COLO668 (cell line): ENCODE measurements around the gene SERPINH1.
"Not testable (repeated sequence)": the region's sequence is repeated elsewhere in the genome, so short reads cannot be mapped to it uniquely, and the experiment has no call there.

Source experiments
- DNase-seq: peaks from one replicate; lab custom pipeline; 2025; ENCODE audit not compliant: unreplicated experiment; lab: John Stamatoyannopoulos, UW

The SERPINH1 gene

DNA sequence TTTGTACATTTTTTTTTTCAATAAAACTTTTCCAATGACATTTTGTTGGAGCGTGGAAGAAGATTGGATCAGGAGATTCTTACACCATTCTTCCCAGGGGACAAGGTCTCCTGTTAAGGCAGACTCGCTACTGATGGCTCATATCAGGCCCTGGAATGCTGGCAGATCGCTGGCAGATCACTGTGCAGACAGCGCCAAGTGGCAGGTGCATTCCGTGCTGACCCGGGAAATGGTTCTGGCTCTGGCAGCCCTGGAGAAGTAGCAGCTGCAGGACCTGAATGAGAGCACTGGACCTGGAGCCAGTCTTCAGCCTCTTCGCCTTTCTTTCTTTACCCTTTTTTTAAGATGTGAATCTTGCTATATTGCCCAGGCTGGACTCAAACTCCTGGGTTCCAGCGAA is 10.7 kb downstream of the SERPINH1 start:
- DNase-seq, result no peak

DNA sequence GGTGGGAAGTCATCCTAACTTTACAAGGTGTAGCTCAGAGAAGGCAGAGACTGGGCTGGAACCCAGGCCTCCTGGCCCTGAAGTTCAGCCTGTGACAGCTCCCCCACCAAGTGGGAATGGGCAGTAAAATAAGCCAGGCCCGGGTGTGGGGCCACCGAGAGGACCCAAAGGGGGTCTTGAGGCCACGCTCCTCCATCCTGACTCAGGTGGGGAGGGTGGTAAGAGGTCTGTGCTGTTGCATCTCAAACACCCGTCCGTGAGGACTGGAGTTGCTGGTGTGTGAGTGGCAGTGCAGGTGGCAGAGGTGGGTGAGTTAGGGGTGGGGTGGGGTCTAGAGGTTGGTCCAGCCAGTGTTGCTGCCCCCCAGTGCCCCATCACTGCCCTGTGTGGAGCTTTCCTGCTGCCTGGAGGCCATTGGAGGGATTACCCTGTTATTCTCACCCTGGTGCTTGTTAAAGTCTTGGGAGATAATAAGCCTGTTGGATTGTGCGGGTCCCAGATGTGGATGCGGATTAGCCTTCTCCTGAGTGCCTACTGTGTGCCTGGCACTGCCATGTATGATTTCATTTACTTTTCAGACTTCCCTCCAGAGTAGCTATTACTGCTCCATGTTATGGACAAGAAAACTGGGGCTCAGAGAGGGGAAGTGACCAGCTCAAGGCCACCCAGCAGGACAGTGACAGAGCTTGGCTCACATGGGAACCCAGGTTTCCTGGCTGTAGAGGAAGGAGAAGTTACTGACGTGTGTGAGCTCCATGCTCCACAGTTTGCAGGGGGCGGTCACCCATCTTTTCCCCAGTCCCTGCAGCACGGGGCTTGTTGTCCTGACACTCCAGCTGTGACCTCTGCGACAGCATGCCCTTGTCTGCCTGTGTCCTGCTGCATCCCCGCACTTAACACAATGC is 12.9 kb downstream of the SERPINH1 start:
- no peak for DNase-seq

GRCh38 chr11:75576017-75576416 is 14.0 kb downstream of the SERPINH1 start:
- no peak for DNase-seq

DNA sequence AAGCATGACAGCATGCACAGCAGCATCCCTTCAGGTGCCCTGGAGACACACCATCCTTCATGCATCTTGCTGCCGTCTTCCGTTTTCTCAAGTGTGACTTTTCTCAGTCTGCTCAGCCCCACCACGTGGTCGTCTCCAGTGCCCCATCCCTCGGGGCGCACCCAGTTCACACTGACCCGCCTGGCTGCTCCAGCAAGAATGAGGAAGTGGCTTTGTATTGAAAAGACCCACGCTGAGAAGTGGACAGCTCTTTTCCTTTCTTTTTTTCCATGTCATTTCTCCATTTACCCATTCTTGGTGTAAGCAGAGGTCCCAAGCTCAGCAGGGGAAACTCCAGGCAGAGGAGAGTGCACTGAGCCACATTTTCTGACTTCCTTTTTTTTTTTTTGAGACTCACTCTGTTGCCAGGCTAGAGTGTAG is 14.5 kb downstream of the SERPINH1 start:
- no peak for DNase-seq

DNA sequence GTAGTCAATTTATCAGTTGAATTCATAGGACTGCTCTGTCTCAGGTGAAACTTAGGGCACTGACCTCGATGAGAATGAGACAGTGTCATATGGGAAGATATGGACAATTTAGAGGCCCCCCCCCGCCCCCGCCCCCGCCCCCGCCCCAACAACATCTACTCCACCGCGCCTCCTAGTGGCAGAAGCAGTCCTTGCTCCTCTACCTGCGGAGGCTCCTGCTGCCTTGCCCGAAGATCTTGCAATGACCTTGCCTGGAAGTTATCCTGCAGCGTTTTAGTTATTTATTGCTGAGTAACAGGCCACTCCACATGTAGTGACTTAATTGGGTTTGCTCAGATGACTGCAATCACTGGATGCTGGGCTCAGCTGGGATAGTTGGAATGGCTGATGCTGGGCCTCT is 15.2 kb downstream of the SERPINH1 start:
- peak; percentile 14 for DNase-seq

DNA sequence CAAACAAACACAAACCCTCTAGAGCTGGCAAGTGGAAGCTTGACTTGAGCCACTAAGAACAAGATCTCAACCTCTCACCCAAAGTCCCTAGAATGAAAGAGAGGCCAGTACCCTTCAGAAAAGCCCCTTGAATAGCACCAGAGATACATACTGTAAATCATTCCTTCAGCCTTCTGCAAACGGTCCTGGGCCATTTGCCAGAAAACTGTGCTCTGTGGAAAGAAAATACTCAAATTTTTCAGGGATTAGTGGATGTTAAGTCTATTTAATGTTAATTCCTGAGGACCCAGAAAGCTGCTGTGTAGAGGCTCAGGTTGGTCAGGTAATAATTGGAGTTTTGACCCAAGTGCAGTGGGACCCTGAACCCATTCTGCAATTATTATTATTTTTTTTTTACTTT is 16.9 kb downstream of the SERPINH1 start:
- DNase-seq, result no peak

DNA sequence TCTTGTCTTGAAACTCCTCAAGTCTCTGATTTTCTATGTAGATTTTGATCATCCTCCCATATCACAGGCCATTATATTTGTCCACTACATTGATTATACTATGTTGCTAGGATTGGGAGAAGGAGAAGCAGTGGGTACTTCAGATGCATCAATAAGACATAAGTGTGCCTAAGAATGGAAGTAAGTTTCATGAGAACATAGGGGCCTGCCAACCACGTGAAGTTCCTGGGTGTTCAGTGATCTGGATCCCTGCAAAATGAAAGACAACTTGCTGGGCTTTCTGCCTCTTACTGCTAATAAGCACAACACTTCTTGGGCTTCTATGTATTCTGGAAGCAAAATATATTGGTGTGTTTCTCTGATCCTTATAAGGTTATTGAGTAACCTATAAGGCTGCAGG is 17.8 kb downstream of the SERPINH1 start:
- DNase-seq, result no peak

DNA sequence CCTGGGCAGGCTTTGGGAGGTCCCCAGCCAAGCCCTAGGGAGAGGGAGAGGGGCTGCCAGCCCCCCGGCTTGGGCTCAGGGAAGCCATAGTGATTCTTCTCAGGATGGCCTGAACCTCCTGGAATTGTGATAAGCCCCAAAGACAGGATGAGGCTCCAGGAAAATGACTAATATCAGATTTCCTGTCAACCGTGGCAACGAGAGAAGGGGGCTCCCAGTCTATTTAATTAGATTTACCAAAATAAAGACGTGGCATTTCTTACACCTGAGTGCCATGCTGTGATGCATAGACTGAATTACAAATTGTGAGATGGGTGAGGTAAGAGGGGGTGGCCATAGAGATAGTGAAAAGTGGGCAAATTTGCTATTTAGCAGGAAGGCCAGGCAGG is 20.4 kb downstream of the SERPINH1 start:
- no peak for DNase-seq

GRCh38 chr11:75582895-75583717 is 21.1 kb downstream of the SERPINH1 start:
- peak; percentile 78 for DNase-seq

DNA sequence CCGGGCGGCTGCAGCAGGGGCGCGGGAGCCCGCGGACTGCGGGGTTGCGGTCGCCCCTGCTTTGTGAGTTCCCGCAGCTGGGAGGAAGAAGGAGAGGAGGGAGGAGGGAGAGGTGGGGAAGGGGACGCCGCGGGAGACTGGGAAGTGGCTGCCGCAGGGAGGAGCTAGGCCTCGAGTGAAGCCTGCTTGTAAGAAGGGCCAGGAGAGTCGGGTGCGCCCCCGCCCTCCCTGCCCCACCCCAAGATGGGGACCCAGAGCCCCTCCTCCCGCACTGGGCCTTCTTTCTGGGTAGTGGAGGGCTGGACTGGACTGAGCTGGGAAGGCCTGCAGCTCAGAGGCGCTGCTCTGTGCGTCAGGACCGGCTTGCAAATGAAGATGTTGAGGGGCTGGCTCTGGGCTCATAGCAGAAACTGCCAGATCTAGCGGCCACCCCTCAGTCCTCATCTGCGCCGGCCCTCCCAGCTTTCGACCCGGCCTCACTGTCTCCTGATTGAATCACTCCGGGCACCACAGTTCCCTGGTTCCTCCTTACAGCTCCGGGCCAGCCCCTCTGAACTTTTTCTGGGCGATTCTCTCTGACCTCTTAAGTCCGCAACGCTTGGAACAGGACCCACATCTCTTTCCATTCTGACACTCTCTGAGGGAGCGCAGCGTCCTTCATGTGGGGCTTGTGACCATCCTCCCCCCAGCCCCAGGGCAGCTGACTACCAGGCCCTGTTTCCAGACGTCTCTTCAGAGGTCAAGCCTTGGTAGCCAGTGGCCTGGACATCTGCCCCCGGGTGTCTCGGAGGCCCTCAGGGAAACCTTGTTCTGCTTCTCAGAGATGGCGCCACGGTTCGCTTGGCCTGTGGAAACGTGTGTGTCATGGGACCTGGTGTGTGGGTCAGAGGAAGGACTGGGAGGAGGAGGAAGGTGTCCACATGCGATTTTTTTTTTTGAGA is 21.9 kb downstream of the SERPINH1 start:
- peak; percentile 31 for DNase-seq

GRCh38 chr11:75584659-75585292 is 22.7 kb downstream of the SERPINH1 start:
- DNase-seq, result not testable (repeated sequence)

- no peak for DNase-seq
Observed at GRCh38 chr11:75585293-75585670, 23.2 kb downstream of the SERPINH1 start.

GRCh38 chr11:75586395-75586794 is 24.3 kb downstream of the SERPINH1 start:
- no peak for DNase-seq

DNA sequence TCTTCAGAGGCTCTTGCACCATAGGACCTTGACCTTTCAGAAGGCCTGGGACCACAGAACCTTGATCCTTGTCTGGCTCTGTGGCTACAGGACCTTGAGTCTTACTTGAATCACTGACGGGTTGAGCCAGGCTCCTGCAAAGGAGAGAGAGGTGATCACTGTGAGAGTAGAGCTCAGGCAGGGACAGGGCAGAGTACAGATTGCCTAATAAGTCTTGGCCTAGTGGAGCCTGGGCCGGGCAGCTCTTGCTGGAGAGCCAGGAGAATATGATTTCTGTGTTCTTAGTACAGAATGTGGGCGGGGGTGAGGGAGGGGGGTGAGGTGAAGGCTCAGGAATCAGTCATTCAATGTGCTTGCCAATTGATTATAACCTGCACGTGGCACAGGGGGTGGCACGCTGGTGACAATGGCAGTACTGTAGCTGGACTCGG is 26.0 kb downstream of the SERPINH1 start:
- DNase-seq, result no peak

- DNase-seq, result no peak
Observed at GRCh38 chr11:75589051-75589450, 27.0 kb downstream of the SERPINH1 start.

GRCh38 chr11:75589933-75590332 is 27.9 kb downstream of the SERPINH1 start:
- DNase-seq, result no peak

GRCh38 chr11:75591371-75591770 is 29.3 kb downstream of the SERPINH1 start:
- DNase-seq, result no peak

DNA sequence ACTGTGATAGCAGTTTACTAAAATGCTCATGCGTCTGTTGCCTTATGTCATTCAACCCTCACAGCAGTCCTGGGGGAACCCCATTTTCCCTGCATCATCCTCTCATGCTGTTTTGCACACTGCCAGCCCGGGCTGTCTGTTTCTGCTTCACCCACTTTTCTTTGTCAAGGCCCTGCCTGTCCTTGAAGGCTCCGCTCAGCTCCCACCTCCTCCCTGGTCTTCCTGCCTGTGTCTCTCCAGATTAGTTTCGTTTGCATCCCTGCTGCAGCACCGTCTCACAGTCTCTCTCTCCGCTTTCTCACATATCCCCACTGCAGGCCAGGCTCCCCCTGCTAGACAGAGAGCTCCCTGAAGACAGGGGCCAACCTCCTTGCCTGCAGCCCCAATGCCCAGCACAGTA is 29.9 kb downstream of the SERPINH1 start:
- no peak for DNase-seq

DNA sequence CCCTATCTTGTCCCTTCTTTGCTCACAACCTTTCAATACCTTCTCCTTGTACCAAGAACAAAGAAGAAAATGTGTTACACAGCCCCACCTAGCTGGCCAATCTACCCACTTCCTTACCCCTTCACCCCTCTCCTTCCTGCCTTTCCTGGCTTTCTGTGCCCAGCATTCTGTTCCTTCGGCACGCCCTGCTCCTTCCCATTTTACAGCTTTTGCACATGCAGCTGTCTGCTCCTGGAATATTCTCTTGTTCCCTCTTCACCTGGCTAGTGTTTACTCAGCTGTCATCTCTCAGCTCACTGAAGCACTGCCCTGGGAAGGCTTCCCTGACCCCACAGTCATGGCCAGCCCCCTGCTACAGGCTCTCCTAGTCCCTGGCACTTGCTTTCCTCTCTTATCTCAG is 30.7 kb downstream of the SERPINH1 start:
- DNase-seq, result peak; percentile 68

- DNase-seq, result peak; percentile 29
Observed at GRCh38 chr11:75593286-75593915, 31.3 kb downstream of the SERPINH1 start.
